IMR-90 (cell line): ENCODE data around the gene FNIP2. TPM values are rescaled to one million over a fixed set of nuclear protein-coding genes. Genes with fewer than 3 reads are reported as not detected.

Experiments
- ATAC-seq: fragments of 200-7000 bp; cut with Tn5 transposase; 2 replicates; pipeline ENCODE4 v1.9.1; 2020; ENCODE audit warnings: low read depth, mild to moderate bottlenecking, moderate library complexity
- BruUV-seq: library from RNA; stranded (reverse); fragments of 400-500 nt; replicated peaks from 2 replicates; lab custom pipeline; 2021; lab: Mats Ljungman, UMichigan
- CTCF ChIA-PET: fragments of 300-600 bp; formaldehyde crosslinking; extraction: SDS; loops from one replicate; lab custom pipeline; 2021; ENCODE audit warnings: antibody characterized with exemption; lab: Yijun Ruan, JAX
- POLR2A ChIA-PET: fragments of 300-600 bp; sonication (Branson Sonifier 250); formaldehyde crosslinking; loops from one replicate; lab custom pipeline; 2022; ENCODE audit warnings: antibody characterized with exemption; ENCODE audit not compliant: unreplicated experiment; lab: Charles Lee
- DNase-seq: peaks from one replicate; pipeline ENCODE4 v3.0.0; 2013
- H2AFZ ChIP-seq: replicated peaks from 2 replicates; pipeline ENCODE3; 2013; ENCODE audit warnings: low read length, mild to moderate bottlenecking; ENCODE audit not compliant: poor library complexity
- H2AK5ac ChIP-seq: 2 replicates; pipeline ENCODE4 v1.6.1; 2013; ENCODE audit warnings: low read depth, low read length, inconsistent platforms
- H2AK9ac ChIP-seq: replicated peaks from 2 replicates; pipeline ENCODE3; 2013; ENCODE audit warnings: mild to moderate bottlenecking, low read depth, low read length, moderate library complexity; ENCODE audit not compliant: poor library complexity
- H2BK120ac ChIP-seq: 2 replicates; pipeline ENCODE4 v1.6.1; 2013; ENCODE audit warnings: low read depth, low read length, inconsistent platforms
- H2BK15ac ChIP-seq: 3 replicates; pipeline ENCODE4 v1.6.1; 2013; ENCODE audit warnings: low read depth, low read length, inconsistent platforms
- H2BK20ac ChIP-seq: 2 replicates; pipeline ENCODE4 v1.6.1; 2013; ENCODE audit warnings: low read depth, mild to moderate bottlenecking, inconsistent platforms, low read length, moderate library complexity
- H2BK5ac ChIP-seq: 2 replicates; pipeline ENCODE4 v1.6.1; 2013; ENCODE audit warnings: mild to moderate bottlenecking, low read depth, low read length, inconsistent platforms; ENCODE audit not compliant: poor library complexity, severe bottlenecking
- H3K14ac ChIP-seq: replicated peaks from 2 replicates; pipeline ENCODE4 v1.6.1; 2013; ENCODE audit warnings: low read depth, low read length, inconsistent platforms
- H3K18ac ChIP-seq: 2 replicates; pipeline ENCODE4 v1.6.1; 2013; ENCODE audit warnings: low read depth, low read length, control low read depth
- H3K23ac ChIP-seq: 2 replicates; pipeline ENCODE4 v1.6.1; 2013; ENCODE audit warnings: low read depth, low read length, inconsistent platforms
- H3K27ac ChIP-seq: 2 replicates; pipeline ENCODE4 v1.5.1; 2013; ENCODE audit warnings: mild to moderate bottlenecking, control low read depth, low read length; ENCODE audit not compliant: insufficient read depth
- H3K27me3 ChIP-seq: 2 replicates; pipeline ENCODE4 v1.6.1; 2013; ENCODE audit warnings: low read length; ENCODE audit not compliant: control insufficient read depth, insufficient read depth
- H3K36me3 ChIP-seq: 2 replicates; pipeline ENCODE4 v1.6.1; 2013; ENCODE audit warnings: low read length, mixed read lengths; ENCODE audit not compliant: control insufficient read depth, insufficient read depth
- H3K4ac ChIP-seq: 2 replicates; pipeline ENCODE4 v1.6.1; 2013; ENCODE audit warnings: low read depth, low read length, inconsistent platforms
- H3K4me1 ChIP-seq: 2 replicates; pipeline ENCODE4 v1.6.1; 2013; ENCODE audit warnings: low read length, mixed read lengths; ENCODE audit not compliant: control insufficient read depth, insufficient read depth
- H3K4me2 ChIP-seq: 2 replicates; pipeline ENCODE4 v1.6.1; 2013; ENCODE audit warnings: low read depth, mild to moderate bottlenecking, control low read depth, low read length, moderate library complexity
- H3K4me3 ChIP-seq: 2 replicates; pipeline ENCODE4 v1.5.1; 2013; ENCODE audit warnings: low read depth, mild to moderate bottlenecking, control low read depth, low read length, moderate library complexity; ENCODE audit not compliant: insufficient read depth
- H3K56ac ChIP-seq: 2 replicates; pipeline ENCODE4 v1.6.1; 2013; ENCODE audit warnings: low read length, inconsistent platforms; ENCODE audit not compliant: insufficient read depth; ENCODE audit errors: extremely low read depth
- H3K79me1 ChIP-seq, 2 experiments: 2 replicates each; pipeline ENCODE4 v1.6.1; 2013; ENCODE audit warnings: low read length in 2 of 2, inconsistent platforms in 1 of 2, low read depth in 1 of 2
- H3K9ac ChIP-seq: 2 replicates; pipeline ENCODE4 v1.6.1; 2013; ENCODE audit warnings: low read depth, low read length, control low read depth
- H3K9me1 ChIP-seq: 2 replicates; pipeline ENCODE4 v1.6.1; 2013; ENCODE audit warnings: low read length, inconsistent platforms; ENCODE audit not compliant: insufficient read depth
- H3K9me3 ChIP-seq: 2 replicates; pipeline ENCODE4 v1.6.1; 2013; ENCODE audit warnings: low read length; ENCODE audit not compliant: control insufficient read depth, insufficient read depth
- H4K20me1 ChIP-seq: 2 replicates; pipeline ENCODE4 v1.6.1; 2013; ENCODE audit warnings: low read length, inconsistent platforms; ENCODE audit not compliant: insufficient read depth
- H4K5ac ChIP-seq: 2 replicates; pipeline ENCODE4 v1.6.1; 2013; ENCODE audit warnings: mild to moderate bottlenecking, low read depth, low read length, control low read depth
- H4K8ac ChIP-seq, 2 experiments: 2 replicates each; pipeline ENCODE4 v1.6.1; 2013; ENCODE audit warnings: low read depth in 2 of 2, low read length in 2 of 2, control low read depth in 1 of 2, inconsistent platforms in 1 of 2
- H4K91ac ChIP-seq: 2 replicates; pipeline ENCODE4 v1.6.1; 2013; ENCODE audit warnings: low read depth, low read length, inconsistent platforms; ENCODE audit not compliant: insufficient read depth
- BHLHE40 ChIP-seq: fragments of 150-350 bp; IDR thresholded peaks from 2 replicates; pipeline ENCODE4 v1.6.1; 2016; ENCODE audit warnings: mild to moderate bottlenecking, low read depth, low read length
- CEBPB ChIP-seq: IDR thresholded peaks from 2 replicates; pipeline ENCODE4 v1.6.1; 2012; ENCODE audit warnings: low read depth, low read length, improper control_type of control experiment
- CHD1 ChIP-seq: IDR thresholded peaks from 2 replicates; pipeline ENCODE4 v1.6.1; 2012; ENCODE audit warnings: low read depth, low read length, improper control_type of control experiment
- CTCF ChIP-seq: conservative IDR thresholded peaks from 2 replicates; pipeline ENCODE4 v1.5.1; 2012; ENCODE audit warnings: mild to moderate bottlenecking, low read depth, low read length, improper control_type of control experiment
- ELK1 ChIP-seq: fragments of 150-350 bp; IDR thresholded peaks from 2 replicates; pipeline ENCODE4 v1.6.1; 2016; ENCODE audit warnings: low read depth, mild to moderate bottlenecking, low read length, moderate library complexity, borderline replicate concordance
- MAFK ChIP-seq: IDR thresholded peaks from 2 replicates; pipeline ENCODE4 v1.6.1; 2012; ENCODE audit warnings: low read depth, low read length, improper control_type of control experiment
- MAZ ChIP-seq: IDR thresholded peaks from 2 replicates; pipeline ENCODE4 v1.6.1; 2012; ENCODE audit warnings: low read depth, mild to moderate bottlenecking, low read length, improper control_type of control experiment, moderate library complexity, borderline replicate concordance
- MXI1 ChIP-seq: IDR thresholded peaks from 2 replicates; pipeline ENCODE4 v1.6.1; 2012; ENCODE audit warnings: low read depth, mild to moderate bottlenecking, low read length, moderate library complexity, borderline replicate concordance
- NFE2L2 ChIP-seq: fragments of 150-350 bp; IDR thresholded peaks from 2 replicates; pipeline ENCODE4 v1.6.1; 2016; ENCODE audit warnings: low read depth, mild to moderate bottlenecking, low read length
- POLR2A ChIP-seq: IDR thresholded peaks from 2 replicates; pipeline ENCODE4 v1.6.1; 2012; ENCODE audit warnings: mild to moderate bottlenecking, low read depth, low read length
- RCOR1 ChIP-seq: IDR thresholded peaks from 2 replicates; pipeline ENCODE4 v1.6.1; 2012; ENCODE audit warnings: mild to moderate bottlenecking, low read length, improper control_type of control experiment; ENCODE audit not compliant: insufficient replicate concordance
- RFX5 ChIP-seq: IDR thresholded peaks from 2 replicates; pipeline ENCODE4 v1.8.0; 2012; ENCODE audit warnings: low read depth, mild to moderate bottlenecking, low read length, moderate library complexity
- USF2 ChIP-seq: fragments of 150-350 bp; IDR thresholded peaks from 2 replicates; pipeline ENCODE4 v1.6.1; 2017; ENCODE audit warnings: mild to moderate bottlenecking, antibody characterized with exemption, low read length, low read depth
- WGBS, 2 experiments: methylation state at CpG; one replicate each; pipeline versions ENCODE4 v1.1.5 to v1.1.7; 2013; ENCODE audit warnings: missing lambda C conversion rate in 2 of 2; ENCODE audit not compliant: insufficient read length in 1 of 2; ENCODE audit errors: extremely low coverage in 2 of 2; 5-methylcytosine and 5-hydroxymethylcytosine counted together
- dilution Hi-C: fragments of 300-500 bp; cut with HindIII; formaldehyde crosslinking; loops from one replicate; pipeline ENCODE4 v1.14.3; 2018; ENCODE audit warnings: low sequenced_read_pairs; ENCODE audit not compliant: unreplicated experiment
- in situ Hi-C: fragments of 300-500 bp; cut with MboI; formaldehyde crosslinking; loops from 3 replicates; pipeline ENCODE4 v1.14.3; 2019; ENCODE audit warnings: low sequenced_read_pairs, inconsistent platforms, mixed read lengths
- intact Hi-C: fragments of 100-400 bp; cut with micrococcal nuclease; formaldehyde crosslinking; loops from 2 replicates; pipeline ENCODE4 v1.10.0; 2022
- polyA plus RNA-seq, 3 experiments: library from polyadenylated mRNA; depleted of rRNA; stranded (reverse); fragments of >200 nt; gene quantifications; 2 replicates each; pipeline ENCODE4 v1.2.3, GENCODE V29; 2012; ENCODE audit warnings: low replicate concordance in 1 of 3
- total RNA-seq: library from RNA; depleted of rRNA; stranded (reverse); fragments of >200 nt; gene quantifications from 2 replicates; pipeline ENCODE4 v1.2.3, GENCODE V29; 2012

The FNIP2 gene
- total and polyA plus RNA-seq, 2 of the 4 experiments (the other 2 are of a cell fraction) = 4.7 to 24.6 TPM

- no peaks in the 10 kb centered on the region for H4K20me1 ChIP-seq
- no peak overlapping the region for H3K4me3 ChIP-seq
- no peak for TF ChIP-seq USF2
- TF ChIP-seq POLR2A = no peak
- no peak for TF ChIP-seq RFX5
- TF ChIP-seq MXI1 = no peak
- TF ChIP-seq ELK1 = no peak
- TF ChIP-seq MAFK = no peak
- TF ChIP-seq NFE2L2 = no peak
- TF ChIP-seq RCOR1 = no peak
- no peak for TF ChIP-seq MAZ
- TF ChIP-seq BHLHE40 = no peak
- no peak for TF ChIP-seq CTCF
- TF ChIP-seq CHD1 = no peak
- no peak for TF ChIP-seq CEBPB
- no peak overlapping the region for H3K56ac ChIP-seq
- no peak overlapping the region for H3K23ac ChIP-seq
- WGBS, 2 experiments = 100% methylated on average over 1 of the region's 6 CpGs; no CpG with 5 or more reads in 1 of the 2 experiments
- dilution Hi-C loops = no loop called here
- H2BK20ac ChIP-seq = no peak overlapping the region
- H3K4me1 ChIP-seq = peaks cover 18% of the 10 kb centered on the region
- H4K91ac ChIP-seq = no peak overlapping the region; the same call in 1 of the 2 replicates
- BruUV-seq = no TSS peak
- H2BK120ac ChIP-seq = no peak overlapping the region
- H4K5ac ChIP-seq = no peak overlapping the region; the same call in 1 of the 2 replicates
- no peak for DNase-seq
- CTCF ChIA-PET = no interaction called here
- H2AK5ac ChIP-seq = no peak overlapping the region
- POLR2A ChIA-PET = no interaction called here
- peak overlapping the region; percentile 29 for H2AFZ ChIP-seq
- H3K14ac ChIP-seq = no peak overlapping the region
- H3K36me3 ChIP-seq = no peaks in the 10 kb centered on the region
- intact Hi-C loops = no loop called here
- peaks cover 9% of the 10 kb centered on the region for H3K9me1 ChIP-seq
- H3K27ac ChIP-seq = no peak overlapping the region
- no peak overlapping the region for H2AK9ac ChIP-seq
- H4K8ac ChIP-seq = no peak overlapping the region
- H3K4me2 ChIP-seq = peak overlapping the region; percentile 20; the same call in 1 of the 2 replicates
- H2BK15ac ChIP-seq = no peak overlapping the region
- H3K4ac ChIP-seq = 0 out of 2 replicates have a peak overlapping the region, but pooled peaks have one; percentile 26
- H3K27me3 ChIP-seq = no peaks in the 10 kb centered on the region
- no peaks in the 10 kb centered on the region for H3K9me3 ChIP-seq
- H2BK5ac ChIP-seq = peak overlapping the region; percentile 60
- H3K9ac ChIP-seq = no peak overlapping the region
- in situ Hi-C loops = no loop called here
- peak; percentile 10; the same call in 1 of the 2 replicates for ATAC-seq
- H3K18ac ChIP-seq = peak overlapping the region; percentile 22; the same call in 1 of the 2 replicates
- H3K79me1 ChIP-seq = peaks cover 28 to 57% of the 10 kb centered on the region in 2 experiments
These were observed 8.8 kb downstream of the FNIP2 start for GRCh38 chr4:158777423-158778155.
